OCI-LY1 (cell line): ENCODE measurements around the gene CDH22.

Experiments
- EZH2 ChIP-seq: fragments of 200-600 bp; sonication (generic), shearing (Covaris generic); IDR thresholded peaks from 2 replicates; pipeline ENCODE4 v1.8.0; 2017; ENCODE audit warnings: borderline replicate concordance, mixed run types, mild to moderate bottlenecking, antibody characterized with exemption, low read length, moderate library complexity, mixed read lengths
- TF ChIP-seq, protein P1 (sequence below): fragments of 200-600 bp; sonication (generic), shearing (Covaris generic); IDR thresholded peaks from 2 replicates; pipeline ENCODE4 v1.5.1; 2017; ENCODE audit warnings: mild to moderate bottlenecking, antibody characterized with exemption, low read length, moderate library complexity, mixed read lengths

- TF ChIP-seq, protein P1, sequence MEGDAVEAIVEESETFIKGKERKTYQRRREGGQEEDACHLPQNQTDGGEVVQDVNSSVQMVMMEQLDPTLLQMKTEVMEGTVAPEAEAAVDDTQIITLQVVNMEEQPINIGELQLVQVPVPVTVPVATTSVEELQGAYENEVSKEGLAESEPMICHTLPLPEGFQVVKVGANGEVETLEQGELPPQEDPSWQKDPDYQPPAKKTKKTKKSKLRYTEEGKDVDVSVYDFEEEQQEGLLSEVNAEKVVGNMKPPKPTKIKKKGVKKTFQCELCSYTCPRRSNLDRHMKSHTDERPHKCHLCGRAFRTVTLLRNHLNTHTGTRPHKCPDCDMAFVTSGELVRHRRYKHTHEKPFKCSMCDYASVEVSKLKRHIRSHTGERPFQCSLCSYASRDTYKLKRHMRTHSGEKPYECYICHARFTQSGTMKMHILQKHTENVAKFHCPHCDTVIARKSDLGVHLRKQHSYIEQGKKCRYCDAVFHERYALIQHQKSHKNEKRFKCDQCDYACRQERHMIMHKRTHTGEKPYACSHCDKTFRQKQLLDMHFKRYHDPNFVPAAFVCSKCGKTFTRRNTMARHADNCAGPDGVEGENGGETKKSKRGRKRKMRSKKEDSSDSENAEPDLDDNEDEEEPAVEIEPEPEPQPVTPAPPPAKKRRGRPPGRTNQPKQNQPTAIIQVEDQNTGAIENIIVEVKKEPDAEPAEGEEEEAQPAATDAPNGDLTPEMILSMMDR, result no peak
- TF ChIP-seq EZH2, result no peak
These were observed 136.8 kb downstream of the CDH22 start for GRCh38 chr20:46171476-46171875.
